Mammary epithelial cell (primary cell): ENCODE results near the gene SNU13.

ENCODE experiments used
- CTCF ChIP-seq, 2 donors: IDR thresholded peaks in 1 of 2; conservative IDR thresholded peaks in 1 of 2; 2 replicates each; pipeline ENCODE4 v1.5.1; 2011 to 2012; ENCODE audit warnings: inconsistent platforms in 2 of 2, low read length in 2 of 2, mild to moderate bottlenecking in 2 of 2, control low read depth in 1 of 2, low read depth in 1 of 2; ENCODE audit not compliant: insufficient read depth in 1 of 2; ENCODE audit errors: extremely low read depth in 1 of 2
- EZH2 ChIP-seq: IDR thresholded peaks from 2 replicates; pipeline ENCODE4 v1.6.1; 2012; ENCODE audit warnings: low read length, inconsistent platforms, borderline replicate concordance

GRCh38 chr22:41722496-41722895 is 33.8 kb upstream of the SNU13 start:
- TF ChIP-seq CTCF (conservative IDR thresholded peaks at IDR 0.05 in 1 of 2, IDR thresholded peaks at IDR 0.05 in 1 of 2; ENCODE audit: extremely low read depth in 1 of 2, insufficient read depth in 1 of 2, low read depth in 1 of 2, low read length in 2 of 2) (no peak), EZH2 (no peak)
